PC-9 (cell line): ENCODE results near the gene DNAL4.

Experiments used
- CTCF ChIP-seq: fragments of 200-600 bp; sonication (generic); conservative IDR thresholded peaks from 2 replicates; pipeline ENCODE4 v1.6.1; 2017; ENCODE audit warnings: mixed run types, antibody characterized with exemption, mild to moderate bottlenecking, moderate library complexity
- EZH2 ChIP-seq: fragments of 200-600 bp; sonication (generic); IDR thresholded peaks from 2 replicates; pipeline ENCODE4 v1.8.0; 2017; ENCODE audit warnings: antibody characterized with exemption, low read depth

GRCh38 chr22:38750104-38750503, 43.8 kb downstream of the DNAL4 start:
- no peak for TF ChIP-seq CTCF
- TF ChIP-seq EZH2, result no peak
